SK-N-MC (cell line): ENCODE data around the gene CRYL1.

Source experiments
- DNase-seq: peaks from one replicate; pipeline ENCODE4 v3.0.0-alpha.2; 2011; ENCODE audit warnings: low read depth, low spot score
- H3K27ac ChIP-seq: fragments of 200-600 bp; sonication (generic); 2 replicates; pipeline ENCODE4 v1.5.1; 2016; ENCODE audit warnings: mixed run types
- H3K36me3 ChIP-seq: fragments of 200-600 bp; sonication (generic); 2 replicates; pipeline ENCODE4 v1.6.1; 2017; ENCODE audit warnings: antibody characterized with exemption, low read length, mixed read lengths; ENCODE audit not compliant: insufficient read depth
- H3K4me3 ChIP-seq: fragments of 200-600 bp; sonication (generic); 2 replicates; pipeline ENCODE4 v1.5.1; 2016
- H3K9ac ChIP-seq: fragments of 200-600 bp; sonication (generic); 2 replicates; pipeline ENCODE4 v1.8.0; 2017; ENCODE audit warnings: mixed run types, mixed read lengths; ENCODE audit not compliant: insufficient read length
- H3K9me3 ChIP-seq: fragments of 200-600 bp; sonication (generic); 2 replicates; pipeline ENCODE4 v1.6.1; 2017; ENCODE audit warnings: low read depth, mild to moderate bottlenecking, antibody characterized with exemption, low read length, moderate library complexity, mixed read lengths
- EZH2 ChIP-seq: fragments of 200-600 bp; sonication (generic); IDR thresholded peaks from one replicate; pipeline ENCODE4 v1.6.1; 2017; ENCODE audit warnings: antibody characterized with exemption
- FOXP2 ChIP-seq: optimal IDR thresholded peaks from 2 replicates; pipeline ENCODE3; 2011; ENCODE audit warnings: mild to moderate bottlenecking, moderate library complexity; ENCODE audit not compliant: insufficient read depth; ENCODE audit errors: extremely low read length, control extremely low read depth
- POLR2AphosphoS5 ChIP-seq: IDR thresholded peaks from 2 replicates; pipeline ENCODE4 v1.6.1; 2012; ENCODE audit warnings: mild to moderate bottlenecking, low read depth, low read length, borderline replicate concordance

CRYL1 gene

GRCh38 chr13:20525601-20526544 lies at the start of gene CRYL1:
Gene CRYL1, minus strand, starts transcription at chr13:20525857. Its CDS starts 63 bp downstream, at chr13:20525794.
- peak within 1 kb of the TSS; percentile 80 for H3K9ac ChIP-seq
- H3K27ac ChIP-seq = no peak within 1 kb of the TSS
- H3K9me3 ChIP-seq = no peaks in the 10 kb centered on the region
- TF ChIP-seq EZH2 = no peak
- peak; percentile 66; the same call in 1 of the 2 replicates for TF ChIP-seq POLR2AphosphoS5
- H3K36me3 ChIP-seq = no peaks in the 10 kb centered on the region
- DNase-seq = no peak
- peak within 1 kb of the TSS; percentile 91 for H3K4me3 ChIP-seq

- TF ChIP-seq EZH2 (no peak), FOXP2 (no peak), POLR2AphosphoS5 (no peak)
- peaks cover 19% of the 10 kb centered on the region for H3K36me3 ChIP-seq
- no peaks in the 10 kb centered on the region; the same call in 1 of the 2 replicates for H3K9me3 ChIP-seq
- no peak overlapping the region for H3K27ac ChIP-seq
- no peak overlapping the region for H3K9ac ChIP-seq
- no peak for DNase-seq
- no peak overlapping the region for H3K4me3 ChIP-seq
Observed at GRCh38 chr13:20573636-20574035, 48.0 kb upstream of the CRYL1 start.

- no peak overlapping the region for H3K4me3 ChIP-seq
- no peak overlapping the region for H3K9ac ChIP-seq
- H3K27ac ChIP-seq = no peak overlapping the region
- no peak for DNase-seq
- no peak for TF ChIP-seq EZH2
- TF ChIP-seq FOXP2 = no peak
- TF ChIP-seq POLR2AphosphoS5 = no peak
- H3K9me3 ChIP-seq = no peaks in the 10 kb centered on the region; the same call in 1 of the 2 replicates
- peaks cover 16% of the 10 kb centered on the region for H3K36me3 ChIP-seq
Observed at GRCh38 chr13:20573186-20573585, 47.5 kb upstream of the CRYL1 start.

- DNase-seq = no peak
- Histone ChIP-seq H3K9ac (no peak overlapping the region), H3K9me3 (no peaks in the 10 kb centered on the region), H3K4me3 (no peak overlapping the region), H3K36me3 (peaks cover 16% of the 10 kb centered on the region), H3K27ac (no peak overlapping the region)
- TF ChIP-seq POLR2AphosphoS5 (no peak), EZH2 (no peak), FOXP2 (no peak)
Observed at GRCh38 chr13:20571676-20572075, 46.0 kb upstream of the CRYL1 start.

GRCh38 chr13:20570517-20570916 lies 44.9 kb upstream of the CRYL1 start:
- Histone ChIP-seq H3K27ac (no peak overlapping the region), H3K4me3 (no peak overlapping the region), H3K9me3 (0 out of 2 replicates have a peak, but pooled peaks cover 2% of the 10 kb centered on the region), H3K9ac (no peak overlapping the region), H3K36me3 (peaks cover 11% of the 10 kb centered on the region)
- no peak for TF ChIP-seq FOXP2
- TF ChIP-seq EZH2 = no peak
- TF ChIP-seq POLR2AphosphoS5 = no peak
- no peak for DNase-seq

- TF ChIP-seq POLR2AphosphoS5 = no peak
- TF ChIP-seq FOXP2 = no peak
- TF ChIP-seq EZH2 = no peak
- Histone ChIP-seq H3K9ac (peak overlapping the region; percentile 96), H3K36me3 (no peaks in the 10 kb centered on the region), H3K27ac (peak overlapping the region; percentile 88; the same call in 1 of the 2 replicates), H3K9me3 (peaks cover 3% of the 10 kb centered on the region; the same call in 1 of the 2 replicates), H3K4me3 (peak overlapping the region; percentile 99)
- no peak for DNase-seq
Observed at GRCh38 chr13:20567881-20568528, 42.3 kb upstream of the CRYL1 start.

- Histone ChIP-seq H3K9me3 (peaks cover 3% of the 10 kb centered on the region; the same call in 1 of the 2 replicates), H3K27ac (peak within 1 kb of the TSS; percentile 88), H3K9ac (peak within 1 kb of the TSS; percentile 96), H3K4me3 (peak within 1 kb of the TSS; percentile 99), H3K36me3 (no peaks in the 10 kb centered on the region)
- TF ChIP-seq EZH2 = no peak
- TF ChIP-seq POLR2AphosphoS5 = peak; percentile 83; the same call in 1 of the 2 replicates
- TF ChIP-seq FOXP2 = peak; percentile 53
- DNase-seq = no peak
Observed at GRCh38 chr13:20566898-20567874, 41.5 kb upstream of the CRYL1 start, which contains the start of gene IFT88. Gene IFT88, plus strand, starts transcription at chr13:20567157. Its CDS starts 7,229 bp downstream, at chr13:20574386.
